C4-2B (cell line): ENCODE results near the gene PASK.

ENCODE experiments used
- H3K27ac ChIP-seq: fragments of 450-650 bp; 2 replicates; pipeline ENCODE4 v1.5.1; 2017
- ZFX ChIP-seq: fragments of 450-650 bp; IDR thresholded peaks from 2 replicates; pipeline ENCODE4 v1.6.1; 2017
- TF ChIP-seq, protein P1 (sequence below): fragments of 450-650 bp; conservative IDR thresholded peaks from 2 replicates; pipeline ENCODE4 v1.5.1; 2017; ENCODE audit warnings: mild to moderate bottlenecking

The PASK gene

DNA sequence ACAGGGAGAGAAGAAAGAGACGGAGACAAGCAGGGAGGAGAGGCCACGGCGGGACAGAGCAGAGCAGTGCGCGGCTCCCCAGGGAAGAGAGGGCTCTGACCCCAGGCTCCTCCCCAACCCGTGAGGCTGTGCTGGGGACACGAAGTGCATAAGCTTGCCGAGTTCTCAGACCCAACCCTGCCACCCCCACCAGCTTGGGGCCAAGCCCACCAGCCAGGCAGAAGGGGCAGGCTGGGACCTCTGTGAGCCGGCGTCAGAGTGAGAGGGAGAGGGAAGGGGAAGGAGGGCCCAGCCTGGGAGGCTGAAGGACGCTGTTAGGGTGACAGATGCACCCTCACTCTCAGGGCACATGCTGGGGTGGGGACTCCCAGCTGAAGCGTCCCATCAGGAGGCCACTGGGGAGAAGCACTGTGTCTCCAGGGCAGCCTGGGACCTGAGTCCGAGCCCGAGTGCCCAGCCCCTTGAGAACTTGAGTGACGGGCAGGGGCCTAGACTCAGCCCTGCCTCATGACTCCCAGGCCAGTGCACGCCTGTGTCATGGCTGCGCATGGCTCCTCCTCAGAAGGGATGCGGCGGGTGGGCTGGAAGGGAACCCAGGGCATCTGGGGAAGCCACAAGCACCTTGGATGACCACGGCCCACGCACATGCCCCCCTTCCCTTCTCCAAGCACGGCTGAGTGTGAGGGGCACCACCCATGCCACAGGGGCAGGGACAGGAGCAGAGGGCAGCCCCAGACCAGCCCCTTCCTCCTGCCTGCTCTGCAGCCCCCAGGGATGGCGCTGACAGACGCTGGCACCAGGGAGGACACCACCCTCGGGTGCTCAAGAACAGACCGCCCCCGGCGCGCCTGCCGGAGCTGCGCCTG is 78.2 kb downstream of the PASK start:
- H3K27ac ChIP-seq = no peak overlapping the region
- TF ChIP-seq, protein P1, sequence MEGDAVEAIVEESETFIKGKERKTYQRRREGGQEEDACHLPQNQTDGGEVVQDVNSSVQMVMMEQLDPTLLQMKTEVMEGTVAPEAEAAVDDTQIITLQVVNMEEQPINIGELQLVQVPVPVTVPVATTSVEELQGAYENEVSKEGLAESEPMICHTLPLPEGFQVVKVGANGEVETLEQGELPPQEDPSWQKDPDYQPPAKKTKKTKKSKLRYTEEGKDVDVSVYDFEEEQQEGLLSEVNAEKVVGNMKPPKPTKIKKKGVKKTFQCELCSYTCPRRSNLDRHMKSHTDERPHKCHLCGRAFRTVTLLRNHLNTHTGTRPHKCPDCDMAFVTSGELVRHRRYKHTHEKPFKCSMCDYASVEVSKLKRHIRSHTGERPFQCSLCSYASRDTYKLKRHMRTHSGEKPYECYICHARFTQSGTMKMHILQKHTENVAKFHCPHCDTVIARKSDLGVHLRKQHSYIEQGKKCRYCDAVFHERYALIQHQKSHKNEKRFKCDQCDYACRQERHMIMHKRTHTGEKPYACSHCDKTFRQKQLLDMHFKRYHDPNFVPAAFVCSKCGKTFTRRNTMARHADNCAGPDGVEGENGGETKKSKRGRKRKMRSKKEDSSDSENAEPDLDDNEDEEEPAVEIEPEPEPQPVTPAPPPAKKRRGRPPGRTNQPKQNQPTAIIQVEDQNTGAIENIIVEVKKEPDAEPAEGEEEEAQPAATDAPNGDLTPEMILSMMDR = no peak
- no peak for TF ChIP-seq ZFX

DNA sequence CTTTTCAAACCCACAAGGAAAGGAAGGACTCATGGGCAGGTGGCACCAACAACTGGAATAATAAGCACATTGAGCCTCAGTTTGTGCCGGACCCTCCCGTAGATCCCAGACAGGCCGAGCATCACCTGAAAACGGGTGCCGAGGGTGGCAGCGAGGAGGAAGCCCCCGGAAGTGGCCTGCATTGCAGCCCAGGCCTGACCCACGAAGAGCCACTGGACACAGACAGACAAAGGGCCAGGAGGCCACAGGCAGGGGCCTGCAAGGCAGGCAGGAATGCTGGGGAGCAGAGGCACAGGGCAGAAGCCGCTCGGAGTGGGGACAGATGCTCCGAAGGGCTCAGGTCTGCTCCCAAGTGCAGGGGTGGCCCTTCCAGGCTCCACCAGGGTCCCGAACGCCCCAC is 78.9 kb downstream of the PASK start:
- H3K27ac ChIP-seq = no peak overlapping the region
- TF ChIP-seq, protein P1 = no peak
- no peak for TF ChIP-seq ZFX

DNA sequence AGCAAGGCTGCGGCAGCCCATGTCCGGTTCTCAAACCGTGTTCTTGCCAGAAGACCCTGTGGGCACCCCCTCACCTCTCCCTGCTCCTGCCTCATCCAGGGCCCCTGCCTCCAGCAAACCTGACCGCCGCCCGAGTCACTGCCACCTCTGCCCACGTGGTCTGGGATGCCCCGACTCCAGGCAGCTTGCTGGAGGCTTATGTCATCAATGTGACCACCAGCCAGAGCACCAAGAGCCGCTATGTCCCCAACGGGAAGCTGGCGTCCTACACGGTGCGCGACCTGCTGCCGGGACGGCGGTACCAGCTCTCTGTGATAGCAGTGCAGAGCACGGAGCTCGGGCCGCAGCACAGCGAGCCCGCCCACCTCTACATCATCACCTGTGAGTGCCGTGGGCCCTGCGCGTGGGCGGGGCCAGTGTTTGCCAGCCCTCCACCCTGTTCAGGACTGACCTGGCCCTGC is 79.4 kb downstream of the PASK start:
- no peak overlapping the region for H3K27ac ChIP-seq
- no peak for TF ChIP-seq ZFX
- TF ChIP-seq, protein P1 = no peak

DNA sequence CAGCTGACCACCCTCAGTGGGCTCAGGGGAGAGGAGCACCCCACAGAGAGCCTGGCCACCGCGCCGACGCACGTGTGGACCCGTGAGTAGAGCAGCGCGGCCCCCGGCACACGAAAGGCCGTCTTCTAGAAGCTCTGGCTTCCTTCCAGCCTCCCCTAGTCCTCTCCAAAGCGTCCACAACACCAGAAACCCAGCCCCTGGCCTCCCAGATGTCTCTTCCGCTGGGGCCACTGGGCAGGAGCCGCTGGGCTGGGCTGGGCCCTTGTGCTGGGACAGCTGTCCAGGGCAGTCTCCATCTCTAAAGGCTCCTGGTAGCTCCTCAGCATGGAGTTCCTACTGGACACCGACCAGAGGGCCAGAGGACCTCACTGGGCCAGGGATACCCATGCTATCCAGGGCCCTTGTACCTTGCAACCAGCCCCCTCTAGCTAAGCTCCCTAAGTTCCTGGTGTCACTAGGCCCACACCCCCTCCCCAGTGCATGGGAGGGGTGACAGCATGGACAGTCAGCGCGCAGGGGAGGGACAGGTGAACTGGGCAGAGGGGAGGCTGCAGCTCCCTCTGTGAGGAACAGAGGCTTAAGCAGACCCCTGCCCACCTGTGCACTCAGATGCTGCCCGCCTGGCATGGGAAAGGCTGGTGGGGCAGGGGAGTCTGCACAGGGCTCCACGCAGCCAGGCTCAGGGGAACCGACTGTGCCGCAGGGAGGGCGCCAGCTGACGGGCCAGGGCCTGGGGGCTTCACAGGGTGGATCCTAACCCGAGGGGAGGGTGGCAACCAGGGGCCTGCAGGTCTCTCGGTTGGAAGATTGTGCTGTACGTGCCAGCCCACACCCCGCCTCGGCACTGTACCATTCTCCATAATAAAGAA is 80.1 kb downstream of the PASK start:
- TF ChIP-seq, protein P1 = no peak
- no peak for TF ChIP-seq ZFX
- H3K27ac ChIP-seq = no peak overlapping the region

DNA sequence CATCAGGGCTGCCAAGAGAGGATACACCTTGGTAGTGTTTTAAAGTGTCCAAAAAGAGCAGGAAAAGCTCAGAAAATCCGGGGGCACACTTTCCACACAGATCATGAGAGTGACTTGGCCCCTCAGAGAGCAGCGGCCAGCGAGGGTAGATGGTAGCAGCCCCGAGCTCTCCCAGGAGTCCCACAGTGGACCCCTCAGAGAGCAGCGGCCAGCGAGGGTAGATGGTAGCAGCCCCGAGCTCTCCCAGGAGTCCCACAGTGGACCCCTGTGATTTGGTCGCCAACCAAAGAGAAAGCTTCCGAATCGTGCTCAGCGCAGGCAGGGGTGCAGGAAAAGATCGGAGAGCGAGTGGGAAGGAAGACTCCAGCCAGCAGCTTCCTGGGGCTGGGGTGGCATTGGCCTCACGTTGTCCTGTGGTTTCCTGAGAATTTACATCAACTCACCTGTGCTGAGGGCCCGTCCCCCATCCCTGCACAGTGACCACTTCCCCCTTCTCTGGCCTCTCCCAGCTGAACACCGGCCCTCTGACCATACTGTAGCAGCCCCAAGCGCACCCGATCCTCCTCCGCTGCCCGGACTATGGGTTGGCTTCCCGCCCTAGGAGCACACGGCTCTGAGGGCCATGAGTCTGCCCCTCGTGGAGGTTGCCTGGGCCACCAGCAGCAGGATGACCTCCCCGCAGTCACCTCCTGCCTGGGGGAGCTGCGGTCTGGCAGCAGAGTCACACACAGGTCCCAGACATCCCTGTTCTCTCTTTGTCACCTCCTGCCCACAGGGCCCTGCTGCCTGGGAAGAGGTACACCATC is 80.9 kb downstream of the PASK start:
- TF ChIP-seq ZFX = no peak
- TF ChIP-seq, protein P1 = no peak
- no peak overlapping the region for H3K27ac ChIP-seq

DNA sequence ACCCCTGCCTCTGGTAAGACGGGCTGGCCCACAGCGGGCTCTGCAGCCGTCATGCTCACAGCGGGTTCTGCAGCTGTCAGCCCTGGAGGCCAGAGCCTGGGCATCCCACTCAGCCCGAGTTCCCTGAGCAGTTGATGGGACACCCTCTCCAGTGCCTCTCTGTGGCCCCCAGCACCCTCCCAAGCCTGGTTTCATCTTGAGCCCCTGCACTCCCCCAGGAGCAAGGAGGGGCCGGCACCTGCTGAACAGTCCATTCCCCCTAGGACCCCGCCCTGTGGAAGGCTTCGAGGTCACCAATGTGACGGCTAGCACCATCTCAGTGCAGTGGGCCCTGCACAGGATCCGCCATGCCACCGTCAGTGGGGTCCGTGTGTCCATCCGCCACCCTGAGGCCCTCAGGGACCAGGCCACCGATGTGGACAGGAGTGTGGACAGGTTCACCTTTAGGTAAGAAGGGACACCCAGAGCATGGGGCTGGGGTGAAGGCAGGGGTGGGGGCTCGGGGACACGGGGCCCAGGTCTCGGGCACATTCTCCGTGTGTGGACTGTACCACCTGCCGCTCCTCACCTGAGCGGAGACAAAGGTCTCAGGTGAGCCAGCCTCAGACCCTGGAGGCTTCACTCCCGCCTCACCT is 81.7 kb downstream of the PASK start:
- TF ChIP-seq ZFX = no peak
- TF ChIP-seq, protein P1 = no peak
- H3K27ac ChIP-seq = no peak overlapping the region
